ENCODE results near the gene TMPO.
A peak's percentile ranks its signal among the peaks of the same experiment; 100 is the strongest.
"Not testable (repeated sequence)": the region's sequence is repeated elsewhere in the genome, so short reads cannot be mapped to it uniquely, and the experiment has no call there.

The TMPO gene

GRCh38 chr12:98515287-98516110, at the start of gene TMPO:
Gene TMPO (plus strand): TSS chr12:98515590. CDS start chr12:98515868, 278 bp downstream.
- DNase-seq = peak; percentile 91

GRCh38 chr12:98465950-98466602, 49.3 kb upstream of the TMPO start:
- DNase-seq = no peak

GRCh38 chr12:98466640-98467400, 48.6 kb upstream of the TMPO start:
- no peak for DNase-seq

GRCh38 chr12:98469109-98469508, 46.3 kb upstream of the TMPO start:
- DNase-seq = no peak

GRCh38 chr12:98470469-98471082, 44.8 kb upstream of the TMPO start:
- DNase-seq = no peak

GRCh38 chr12:98471085-98471484, 44.3 kb upstream of the TMPO start:
- no peak for DNase-seq

- no peak for DNase-seq
Observed at GRCh38 chr12:98475565-98475908, 39.9 kb upstream of the TMPO start.

GRCh38 chr12:98478606-98479005, 36.8 kb upstream of the TMPO start:
- no peak for DNase-seq

- DNase-seq = no peak
Observed at GRCh38 chr12:98483621-98484503, 31.5 kb upstream of the TMPO start.

- no peak for DNase-seq
Observed at GRCh38 chr12:98485792-98486340, 29.5 kb upstream of the TMPO start.

GRCh38 chr12:98488416-98488815, 27.0 kb upstream of the TMPO start:
- not testable (repeated sequence) for DNase-seq

- no peak for DNase-seq
Observed at GRCh38 chr12:98489176-98489575, 26.2 kb upstream of the TMPO start.

- DNase-seq = peak; percentile 74
Observed at GRCh38 chr12:98490501-98491453, 24.6 kb upstream of the TMPO start.

- DNase-seq = no peak
Observed at GRCh38 chr12:98492580-98493140, 22.7 kb upstream of the TMPO start.

GRCh38 chr12:98501266-98501629, 14.1 kb upstream of the TMPO start:
- DNase-seq = not testable (repeated sequence)

GRCh38 chr12:98503342-98503591, 12.1 kb upstream of the TMPO start:
- peak; percentile 87 for DNase-seq

GRCh38 chr12:98503592-98504367, 11.6 kb upstream of the TMPO start:
- DNase-seq = peak; percentile 89

GRCh38 chr12:98504368-98504617, 11.1 kb upstream of the TMPO start:
- DNase-seq = no peak

- DNase-seq = no peak
Observed at GRCh38 chr12:98509063-98509462, 6.3 kb upstream of the TMPO start.

- DNase-seq = not testable (repeated sequence)
Observed at GRCh38 chr12:98511806-98512205, 3.6 kb upstream of the TMPO start.
